ENCODE measurements around the gene NMS. TPM values are rescaled to one million over a fixed set of nuclear protein-coding genes. Genes with fewer than 3 reads are reported as not detected.

The NMS gene
- polyA plus RNA-seq, 2 of the 4 experiments (the other 2 are of a cell fraction) = not detected

- no peak for TF ChIP-seq ELK1 (IDR thresholded peaks at IDR 0.05; ENCODE audit: low read depth, low read length)
- no peak for TF ChIP-seq RARB (CRISPR knock-in tag; IDR thresholded peaks at IDR 0.05)
- TF ChIP-seq CBX2 (IDR thresholded peaks at IDR 0.05; ENCODE audit: borderline replicate concordance, low read depth) = no peak
- no peak for TF ChIP-seq KDM5A (IDR thresholded peaks at IDR 0.05)
- TF ChIP-seq KDM1A (IDR thresholded peaks at IDR 0.05; ENCODE audit: low read depth) = no peak
- no peak for TF ChIP-seq GATA3 (IDR thresholded peaks at IDR 0.05; ENCODE audit: borderline replicate concordance)
Observed at GRCh38 chr2:100517556-100517955, 47.3 kb downstream of the NMS start (continued).

GRCh38 chr2:100518801-100519200 lies 48.5 kb downstream of the NMS start:
- DNase-seq (ENCODE audit: low read depth in 1 of 2, low spot score in 1 of 2) = no peak
- Histone ChIP-seq H3K4me2 (no peak overlapping the region), H3K27ac (no peak overlapping the region), H3K4me1 (0 out of 3 replicates have a peak, but pooled peaks cover under 1% of the 10 kb centered on the region), H3K4me3 (no peak overlapping the region), H3K9me3 (no peaks in the 10 kb centered on the region)
- TF ChIP-seq FOXS1 (CRISPR knock-in tag; IDR thresholded peaks at IDR 0.05) (no peak), CBX8 (IDR thresholded peaks at IDR 0.05) (no peak), MYC (IDR thresholded peaks at IDR 0.05; ENCODE audit: borderline replicate concordance, low read length) (no peak), MAZ (IDR thresholded peaks at IDR 0.05; ENCODE audit: borderline replicate concordance, low read depth, low read length) (no peak), CHD4 (IDR thresholded peaks at IDR 0.05; ENCODE audit: borderline replicate concordance) (no peak), HEYL (CRISPR knock-in tag; IDR thresholded peaks at IDR 0.05) (no peak), TFCP2L1 (CRISPR knock-in tag; IDR thresholded peaks at IDR 0.05) (no peak), ZNF302 (CRISPR knock-in tag; IDR thresholded peaks at IDR 0.05) (no peak), REST (IDR thresholded peaks at IDR 0.05) (no peak), EHMT2 (IDR thresholded peaks at IDR 0.05; ENCODE audit: low read depth) (no peak), SREBF2 (IDR thresholded peaks at IDR 0.05) (no peak), HES2 (IDR thresholded peaks at IDR 0.05) (no peak), ZSCAN20 (CRISPR knock-in tag; IDR thresholded peaks at IDR 0.05) (no peak)
- ATAC-seq = no peak
- ChIA-PET CTCF (interaction anchor here (1.5 to 2.1 kb wide), 3 partner anchors 9 to 256 kb away, joined by 3 to 6 read pairs (median 6); no protein-coding TSS in a partner anchor), POLR2A (no interaction called here)
- WGBS (ENCODE audit: missing lambda C conversion rate) = 18% methylated on average over 2 of the region's 2 CpGs
- FAIRE-seq = no peak

GRCh38 chr2:100520224-100520623 lies 49.9 kb downstream of the NMS start:
- ChIA-PET CTCF (interaction anchor here (1.5 kb wide), 1 partner anchor 14 kb away, joined by 3 read pairs; no protein-coding TSS in a partner anchor), POLR2A (no interaction called here)
- no peak overlapping the region for H3K27ac ChIP-seq
- no peak overlapping the region for H3K4me3 ChIP-seq
- no peak for FAIRE-seq
- H3K9me3 ChIP-seq = no peaks in the 10 kb centered on the region
- H3K4me2 ChIP-seq = no peak overlapping the region
- no peak for ATAC-seq
- TF ChIP-seq HOXB13 (CRISPR knock-in tag; IDR thresholded peaks at IDR 0.05; ENCODE audit: low read depth) (no peak), HOXA7 (CRISPR knock-in tag; IDR thresholded peaks at IDR 0.05) (no peak), EHF (CRISPR knock-in tag; IDR thresholded peaks at IDR 0.05) (no peak), SMC3 (IDR thresholded peaks at IDR 0.05) (no peak), ELK1 (IDR thresholded peaks at IDR 0.05; ENCODE audit: low read depth, low read length) (no peak), CBX2 (IDR thresholded peaks at IDR 0.05; ENCODE audit: borderline replicate concordance, low read depth) (no peak), HDAC2 (IDR thresholded peaks at IDR 0.05) (no peak), NPAS2 (CRISPR knock-in tag; IDR thresholded peaks at IDR 0.05; ENCODE audit: borderline replicate concordance) (no peak), JUNB (IDR thresholded peaks at IDR 0.05) (no peak), RFX5 (IDR thresholded peaks at IDR 0.05) (no peak), HOXB5 (CRISPR knock-in tag; IDR thresholded peaks at IDR 0.05) (no peak)
- TF ChIP-seq, protein P1, sequence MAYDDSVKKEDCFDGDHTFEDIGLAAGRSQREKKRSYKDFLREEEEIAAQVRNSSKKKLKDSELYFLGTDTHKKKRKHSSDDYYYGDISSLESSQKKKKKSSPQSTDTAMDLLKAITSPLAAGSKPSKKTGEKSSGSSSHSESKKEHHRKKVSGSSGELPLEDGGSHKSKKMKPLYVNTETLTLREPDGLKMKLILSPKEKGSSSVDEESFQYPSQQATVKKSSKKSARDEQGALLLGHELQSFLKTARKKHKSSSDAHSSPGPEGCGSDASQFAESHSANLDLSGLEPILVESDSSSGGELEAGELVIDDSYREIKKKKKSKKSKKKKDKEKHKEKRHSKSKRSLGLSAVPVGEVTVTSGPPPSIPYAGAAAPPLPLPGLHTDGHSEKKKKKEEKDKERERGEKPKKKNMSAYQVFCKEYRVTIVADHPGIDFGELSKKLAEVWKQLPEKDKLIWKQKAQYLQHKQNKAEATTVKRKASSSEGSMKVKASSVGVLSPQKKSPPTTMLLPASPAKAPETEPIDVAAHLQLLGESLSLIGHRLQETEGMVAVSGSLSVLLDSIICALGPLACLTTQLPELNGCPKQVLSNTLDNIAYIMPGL (CRISPR knock-in tag; IDR thresholded peaks at IDR 0.05; ENCODE audit: borderline replicate concordance) = no peak
- 25% methylated on average over 2 of the region's 2 CpGs for WGBS (ENCODE audit: missing lambda C conversion rate)
- H3K4me1 ChIP-seq = no peaks in the 10 kb centered on the region
- no peak for DNase-seq (ENCODE audit: low read depth in 1 of 2, low spot score in 1 of 2)

All from A549 (cell line).